MCF 10A (cell line): ENCODE measurements around the gene GRID1. TPM values are rescaled to one million over a fixed set of nuclear protein-coding genes. Genes with fewer than 3 reads are reported as not detected.

Experiments
- BruUV-seq: library from RNA; stranded (reverse); fragments of 400-500 nt; replicated peaks from 2 replicates; lab custom pipeline; 2021; lab: Mats Ljungman, UMichigan
- CTCF ChIA-PET: fragments of 300-600 bp; sonication (Branson Sonifier 250); formaldehyde crosslinking; extraction: SDS; loops from one replicate; lab custom pipeline; 2021; ENCODE audit warnings: antibody characterized with exemption, inconsistent platforms; lab: Yijun Ruan, JAX
- POLR2A ChIA-PET: fragments of 300-600, 350-650 bp; sonication (Branson Sonifier 250); formaldehyde crosslinking; extraction: SDS; loops from one replicate; lab custom pipeline; 2020; ENCODE audit warnings: antibody characterized with exemption, inconsistent platforms; lab: Yijun Ruan, JAX
- DNase-seq: peaks from one replicate; pipeline ENCODE4 v3.0.0-alpha.2; 2018; ENCODE audit not compliant: unreplicated experiment
- H3K27ac Mint-ChIP-seq: one replicate; pipeline ENCODE4 v1.8.0; 2022; ENCODE audit warnings: mild to moderate bottlenecking, low read depth, mixed read lengths; ENCODE audit not compliant: unreplicated experiment
- H3K27me3 Mint-ChIP-seq: one replicate; pipeline ENCODE4 v1.8.0; 2022; ENCODE audit warnings: mixed read lengths; ENCODE audit not compliant: insufficient read depth, unreplicated experiment
- H3K36me3 Mint-ChIP-seq: one replicate; pipeline ENCODE4 v1.8.0; 2022; ENCODE audit warnings: mild to moderate bottlenecking, moderate library complexity, mixed read lengths; ENCODE audit not compliant: insufficient read depth, unreplicated experiment
- H3K4me1 Mint-ChIP-seq: one replicate; pipeline ENCODE4 v1.8.0; 2022; ENCODE audit warnings: mixed read lengths; ENCODE audit not compliant: insufficient read depth, unreplicated experiment
- H3K4me3 Mint-ChIP-seq: one replicate; pipeline ENCODE4 v1.8.0; 2022; ENCODE audit warnings: mild to moderate bottlenecking, moderate library complexity, mixed read lengths; ENCODE audit not compliant: unreplicated experiment
- H3K9me3 Mint-ChIP-seq: one replicate; pipeline ENCODE4 v1.8.0; 2022; ENCODE audit warnings: mixed read lengths; ENCODE audit not compliant: unreplicated experiment
- CTCF ChIP-seq: fragments of 200-600 bp; IDR thresholded peaks from one replicate; pipeline ENCODE4 v1.8.0; 2022; ENCODE audit warnings: antibody characterized with exemption, mild to moderate bottlenecking; ENCODE audit not compliant: unreplicated experiment
- intact Hi-C: fragments of 100-400 bp; cut with micrococcal nuclease; formaldehyde crosslinking; loops from 2 replicates; pipeline ENCODE4 v1.14.1; 2022
- total RNA-seq: library from RNA; stranded (reverse); gene quantifications from 2 replicates; pipeline ENCODE4 v1.2.3, GENCODE V29; 2022

GRID1 gene
- total RNA-seq, 1 experiment from 2014 or later: not detected

GRCh38 chr10:86019141-86019540 lies 347.5 kb downstream of the GRID1 start:
- BruUV-seq: no TSS peak
- DNase-seq: no peak
- TF ChIP-seq CTCF: no peak
- H3K27me3 Mint-ChIP-seq: no peaks in the 10 kb centered on the region
- H3K36me3 Mint-ChIP-seq: no peaks in the 10 kb centered on the region
- H3K4me3 Mint-ChIP-seq: no peak overlapping the region
- no peaks in the 10 kb centered on the region for H3K4me1 Mint-ChIP-seq
- peaks cover 40% of the 10 kb centered on the region for H3K9me3 Mint-ChIP-seq
- POLR2A ChIA-PET: no interaction called here
- intact Hi-C loops: no loop called here
- CTCF ChIA-PET: no interaction called here
- no peak overlapping the region for H3K27ac Mint-ChIP-seq

- Mint-ChIP-seq H3K27ac (no peak overlapping the region), H3K4me3 (no peak overlapping the region), H3K27me3 (no peaks in the 10 kb centered on the region), H3K9me3 (peaks cover 35% of the 10 kb centered on the region), H3K36me3 (no peaks in the 10 kb centered on the region), H3K4me1 (no peaks in the 10 kb centered on the region)
- intact Hi-C loops: no loop called here
- DNase-seq: no peak
- TF ChIP-seq CTCF: no peak
- ChIA-PET CTCF (no interaction called here), POLR2A (no interaction called here)
- no TSS peak for BruUV-seq
Measured at GRCh38 chr10:86018735-86019058, 347.9 kb downstream of the GRID1 start.

- CTCF ChIA-PET: no interaction called here
- H3K27ac Mint-ChIP-seq: no peak overlapping the region
Measured at GRCh38 chr10:86017841-86018734, 348.5 kb downstream of the GRID1 start.

GRCh38 chr10:86013568-86013967 lies 353.0 kb downstream of the GRID1 start:
- Mint-ChIP-seq H3K4me1 (no peaks in the 10 kb centered on the region), H3K27ac (no peak overlapping the region), H3K36me3 (peaks cover 4% of the 10 kb centered on the region), H3K4me3 (no peak overlapping the region), H3K9me3 (peaks cover 40% of the 10 kb centered on the region), H3K27me3 (no peaks in the 10 kb centered on the region)
- TF ChIP-seq CTCF: no peak
- no TSS peak for BruUV-seq
- ChIA-PET POLR2A (no interaction called here), CTCF (interaction anchor here (0.6 kb wide), 2 partner anchors 14 to 72 kb away, joined by 3 read pairs; no protein-coding TSS in a partner anchor)
- intact Hi-C loops: no loop called here
- no peak for DNase-seq

More at GRCh38 chr10:86017841-86018734, 348.5 kb downstream of the GRID1 start:
- no TSS peak for BruUV-seq
- no peak for TF ChIP-seq CTCF
- Mint-ChIP-seq H3K36me3 (peaks cover 1% of the 10 kb centered on the region), H3K9me3 (peaks cover 30% of the 10 kb centered on the region), H3K4me1 (no peaks in the 10 kb centered on the region), H3K27me3 (no peaks in the 10 kb centered on the region), H3K4me3 (no peak overlapping the region)
- POLR2A ChIA-PET: no interaction called here
- DNase-seq: no peak
- intact Hi-C loops: no loop called here
